ENCODE data around the gene PIK3C2A.

- no peak for TF ChIP-seq CTCF (IDR thresholded peaks at IDR 0.05)
- no peak for TF ChIP-seq POLR2A (IDR thresholded peaks at IDR 0.05)
Measured at GRCh38 chr11:17211286-17211685, 3.5 kb upstream of the PIK3C2A start.

All from esophagus squamous epithelium (tissue), 4 donors.